AG04450 (cell line): ENCODE data around the gene PDE7B. TPM values are rescaled to one million over a fixed set of nuclear protein-coding genes. Genes with fewer than 3 reads are reported as not detected.
"Not testable (repeated sequence)": the region's sequence is repeated elsewhere in the genome, so short reads cannot be mapped to it uniquely, and the experiment has no call there.

Source experiments
- CTCF ChIA-PET: fragments of 300-600, 350-600 bp; formaldehyde crosslinking; extraction: SDS; loops from one replicate; lab custom pipeline; 2022; ENCODE audit warnings: antibody characterized with exemption, inconsistent platforms; lab: Charles Lee
- POLR2A ChIA-PET: fragments of 350-600 bp; formaldehyde crosslinking; extraction: SDS; loops from one replicate; lab custom pipeline; 2021; ENCODE audit warnings: antibody characterized with exemption, inconsistent platforms; lab: Yijun Ruan, JAX
- DNase-seq: peaks from one replicate; pipeline ENCODE4 v3.0.0-alpha.2; 2011; ENCODE audit warnings: low read depth, low spot score
- H3K27ac ChIP-seq: one replicate; pipeline ENCODE4 v1.5.1; 2012; ENCODE audit warnings: low read depth, low read length, control low read depth
- H3K27me3 ChIP-seq: one replicate; pipeline ENCODE4 v1.6.0; 2012; ENCODE audit warnings: low read length; ENCODE audit not compliant: control insufficient read depth, insufficient read depth
- H3K4me3 ChIP-seq: 2 replicates; pipeline ENCODE4 v1.5.1; 2011; ENCODE audit warnings: mild to moderate bottlenecking, low read depth, low read length, control low read depth
- H3K9me3 ChIP-seq: 2 replicates; pipeline ENCODE4 v1.5.1; 2012; ENCODE audit warnings: low read length; ENCODE audit not compliant: control insufficient read depth, insufficient read depth
- polyA plus RNA-seq: library from polyadenylated mRNA; depleted of rRNA; stranded (reverse); fragments of >200 nt; gene quantifications from 2 replicates; pipeline ENCODE4 v1.2.3, GENCODE V29; 2011
- TF ChIP-seq, protein P1 (sequence below): IDR thresholded peaks from 2 replicates; pipeline ENCODE4 v1.5.1; 2011; ENCODE audit warnings: low read depth, low read length, control low read depth, inconsistent platforms

The PDE7B gene
- polyA plus RNA-seq, 1 experiment, result 17.4 TPM

DNA sequence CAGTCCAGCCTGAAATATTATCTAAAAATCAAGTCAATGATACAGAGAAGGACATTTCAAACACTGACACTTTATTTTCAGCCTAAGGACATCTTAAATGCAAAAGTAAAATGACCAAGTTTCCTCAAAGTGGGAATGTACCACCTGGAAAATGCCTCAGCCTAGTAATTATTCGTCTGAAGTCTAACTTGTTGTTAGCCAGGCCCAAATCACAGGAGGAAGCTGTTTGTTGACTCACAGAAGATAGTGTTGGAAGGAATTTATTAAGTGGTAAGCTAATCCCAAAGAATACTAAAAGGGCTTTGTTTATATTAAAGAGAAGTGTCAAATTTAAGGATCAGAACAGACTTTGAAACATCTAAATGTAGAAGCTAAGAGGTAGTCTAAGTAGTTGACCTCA lies 2.5 kb downstream of the PDE7B start:
- H3K27ac ChIP-seq, result no peak overlapping the region
- CTCF ChIA-PET, result interaction anchor here (1.4 to 2.2 kb wide), 4 partner anchors 56 to 372 kb away, joined by 3 to 11 read pairs (median 8); no protein-coding TSS in a partner anchor

GRCh38 chr6:135854799-135855198 lies 3.3 kb downstream of the PDE7B start:
- POLR2A ChIA-PET, result no interaction called here
- H3K27ac ChIP-seq, result no peak overlapping the region
- H3K4me3 ChIP-seq, result no peak overlapping the region
- no peaks in the 10 kb centered on the region for H3K27me3 ChIP-seq
- TF ChIP-seq, protein P1, sequence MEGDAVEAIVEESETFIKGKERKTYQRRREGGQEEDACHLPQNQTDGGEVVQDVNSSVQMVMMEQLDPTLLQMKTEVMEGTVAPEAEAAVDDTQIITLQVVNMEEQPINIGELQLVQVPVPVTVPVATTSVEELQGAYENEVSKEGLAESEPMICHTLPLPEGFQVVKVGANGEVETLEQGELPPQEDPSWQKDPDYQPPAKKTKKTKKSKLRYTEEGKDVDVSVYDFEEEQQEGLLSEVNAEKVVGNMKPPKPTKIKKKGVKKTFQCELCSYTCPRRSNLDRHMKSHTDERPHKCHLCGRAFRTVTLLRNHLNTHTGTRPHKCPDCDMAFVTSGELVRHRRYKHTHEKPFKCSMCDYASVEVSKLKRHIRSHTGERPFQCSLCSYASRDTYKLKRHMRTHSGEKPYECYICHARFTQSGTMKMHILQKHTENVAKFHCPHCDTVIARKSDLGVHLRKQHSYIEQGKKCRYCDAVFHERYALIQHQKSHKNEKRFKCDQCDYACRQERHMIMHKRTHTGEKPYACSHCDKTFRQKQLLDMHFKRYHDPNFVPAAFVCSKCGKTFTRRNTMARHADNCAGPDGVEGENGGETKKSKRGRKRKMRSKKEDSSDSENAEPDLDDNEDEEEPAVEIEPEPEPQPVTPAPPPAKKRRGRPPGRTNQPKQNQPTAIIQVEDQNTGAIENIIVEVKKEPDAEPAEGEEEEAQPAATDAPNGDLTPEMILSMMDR, result no peak
- CTCF ChIA-PET, result interaction anchor here (0.6 to 2.2 kb wide), 3 partner anchors 300 to 371 kb away, joined by 4 to 11 read pairs (median 10); no protein-coding TSS in a partner anchor
- H3K9me3 ChIP-seq, result no peaks in the 10 kb centered on the region
- DNase-seq, result no peak

More for the DNA sequence above, 2.5 kb downstream of the PDE7B start:
- no peaks in the 10 kb centered on the region for H3K27me3 ChIP-seq
- POLR2A ChIA-PET, result no interaction called here
- TF ChIP-seq, protein P1, result no peak
- no peak for DNase-seq
- peak overlapping the region; percentile 68 for H3K4me3 ChIP-seq
- H3K9me3 ChIP-seq, result no peaks in the 10 kb centered on the region

- TF ChIP-seq, protein P1, result no peak
- no peaks in the 10 kb centered on the region for H3K27me3 ChIP-seq
- ChIA-PET POLR2A (no interaction called here), CTCF (no interaction called here)
- H3K27ac ChIP-seq, result no peak overlapping the region
- no peaks in the 10 kb centered on the region for H3K9me3 ChIP-seq
- no peak overlapping the region for H3K4me3 ChIP-seq
- DNase-seq, result no peak
These were observed 7.4 kb downstream of the PDE7B start for GRCh38 chr6:135858931-135859330.

- TF ChIP-seq, protein P1, result no peak
- no peaks in the 10 kb centered on the region for H3K9me3 ChIP-seq
- H3K4me3 ChIP-seq, result no peak overlapping the region
- no peak for DNase-seq
- no peak overlapping the region for H3K27ac ChIP-seq
- no peaks in the 10 kb centered on the region for H3K27me3 ChIP-seq
- ChIA-PET CTCF (no interaction called here), POLR2A (no interaction called here)
These were observed 8.9 kb downstream of the PDE7B start for GRCh38 chr6:135860361-135860760.

DNA sequence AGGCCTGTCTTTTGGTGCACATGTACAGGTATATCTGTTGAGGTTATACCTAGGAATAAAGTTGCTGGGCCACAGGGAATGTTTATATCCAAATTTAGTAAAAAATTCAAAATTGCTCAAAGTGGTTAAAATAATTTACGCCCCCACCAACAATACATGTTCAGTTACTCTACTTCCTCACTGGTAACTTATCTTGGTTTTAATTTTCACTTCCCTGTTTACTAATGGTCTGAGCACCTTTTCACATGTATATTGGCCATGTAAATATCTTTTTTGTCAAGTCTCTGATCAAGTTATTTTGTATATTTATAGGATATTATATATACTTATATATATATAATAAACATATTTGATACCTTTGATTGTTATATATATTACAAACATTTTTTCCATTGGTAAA lies 9.7 kb downstream of the PDE7B start:
- TF ChIP-seq, protein P1, result no peak
- no peak overlapping the region for H3K4me3 ChIP-seq
- no peak overlapping the region for H3K27ac ChIP-seq
- ChIA-PET POLR2A (no interaction called here), CTCF (no interaction called here)
- H3K9me3 ChIP-seq, result no peaks in the 10 kb centered on the region
- no peaks in the 10 kb centered on the region for H3K27me3 ChIP-seq
- no peak for DNase-seq

GRCh38 chr6:135864929-135865328 lies 13.4 kb downstream of the PDE7B start:
- H3K4me3 ChIP-seq, H3K9me3 ChIP-seq, POLR2A ChIA-PET, H3K27me3 ChIP-seq, CTCF ChIA-PET, DNase-seq, H3K27ac ChIP-seq: not testable (repeated sequence)
